Measurements from ENCODE around the gene TRIM75. TPM values are rescaled to one million over a fixed set of nuclear protein-coding genes. Genes with fewer than 3 reads are reported as not detected.

Gene TRIM75
- total and polyA plus RNA-seq, 7 donors = not detected

Other genes with a start within 250 kb of the TRIM75 start
- not detected for gene APELA, start 176.7 kb upstream of the TRIM75 start, total RNA-seq
- gene APELA, start 176.7 kb upstream of the TRIM75 start, polyA plus RNA-seq = under 1 TPM in 1 of 3 donors, not detected in 2; 0.03 TPM
- gene TRIM61, start 76.2 kb upstream of the TRIM75 start, total RNA-seq = under 1 TPM in 1 of 4 donors, not detected in 3; 0.58 TPM
- under 1 TPM in 2 of 3 donors, not detected in 1; 0.08 to 0.26 TPM for gene TRIM61, start 76.2 kb upstream of the TRIM75 start, polyA plus RNA-seq
- not detected for gene TRIM60, start 21.9 kb upstream of the TRIM75 start, total RNA-seq
- not detected for gene TRIM60, start 21.9 kb upstream of the TRIM75 start, polyA plus RNA-seq
- 10 to 100 TPM; 13.5 to 16.3 (median 15.3) TPM for gene TMEM192, start 59.0 kb downstream of the TRIM75 start, total RNA-seq
- gene TMEM192, start 59.0 kb downstream of the TRIM75 start, polyA plus RNA-seq = 10 to 100 TPM in 1 of 3 donors, 1 to 10 TPM in 2; 4.4 to 16.0 (median 6.7) TPM
- gene KLHL2, start 153.7 kb downstream of the TRIM75 start, total RNA-seq = 1 to 10 TPM; 3.6 to 7.8 (median 5.2) TPM
- 1 to 10 TPM; 3.1 to 4.7 (median 4.5) TPM for gene KLHL2, start 153.7 kb downstream of the TRIM75 start, polyA plus RNA-seq

Measured in psoas muscle (tissue), 7 donors.